Stimulated activated effector memory CD8-positive, alpha-beta T cell treated with anti-CD3 and anti-CD28 coated beads, Interleukin-12 subunit alpha, Interleukin-12 subunit beta, amount 100 ng/mL, for 72 hours (primary cell): ENCODE data around the gene FSCN2.

Experiments used
- ATAC-seq: fragments of 150-1000 bp; cut with Tn5 transposase; 2 replicates; pipeline ENCODE4 v1.10.0; 2021
- DNase-seq, 2 donors: peaks; one replicate each; pipeline ENCODE4 v3.0.0; 2021 to 2022; ENCODE audit warnings: low spot score in 2 of 2
- H3K27ac Mint-ChIP-seq: one replicate; pipeline ENCODE4 v1.8.0; 2022; ENCODE audit warnings: mild to moderate bottlenecking, mixed read lengths
- H3K36me3 Mint-ChIP-seq: one replicate; pipeline ENCODE4 v1.8.0; 2022; ENCODE audit warnings: mild to moderate bottlenecking, mixed read lengths
- H3K4me1 Mint-ChIP-seq: one replicate; pipeline ENCODE4 v1.8.0; 2022; ENCODE audit warnings: mixed read lengths
- H3K4me3 Mint-ChIP-seq: one replicate; pipeline ENCODE4 v1.8.0; 2022; ENCODE audit warnings: mild to moderate bottlenecking, mixed read lengths
- H3K9me3 Mint-ChIP-seq: one replicate; pipeline ENCODE4 v1.8.0; 2022; ENCODE audit warnings: mixed read lengths

FSCN2 gene

DNA sequence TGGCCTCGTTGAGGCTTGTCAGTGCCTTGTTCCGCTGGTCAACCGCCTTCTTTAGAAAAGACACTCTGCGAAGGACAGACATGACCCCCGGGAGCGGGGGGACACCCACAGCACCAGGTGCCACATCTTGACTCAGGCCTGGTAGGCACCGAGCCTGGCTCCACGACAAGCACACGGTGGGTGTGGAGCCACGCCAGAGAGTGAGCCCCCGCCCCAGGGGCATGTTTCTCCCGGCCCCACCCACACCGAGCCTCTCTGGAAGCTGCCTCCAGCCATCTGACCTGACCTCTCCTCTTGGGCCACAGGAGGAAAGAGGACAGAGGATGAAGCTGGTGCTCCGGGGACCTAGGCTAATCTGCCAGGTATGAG lies 19.4 kb downstream of the FSCN2 start:
- Mint-ChIP-seq H3K36me3 (peaks cover 66% of the 10 kb centered on the region), H3K9me3 (no peaks in the 10 kb centered on the region), H3K4me1 (peaks cover 27% of the 10 kb centered on the region), H3K4me3 (no peak overlapping the region), H3K27ac (no peak overlapping the region)
- ATAC-seq, result no peak
- no peak for DNase-seq

DNA sequence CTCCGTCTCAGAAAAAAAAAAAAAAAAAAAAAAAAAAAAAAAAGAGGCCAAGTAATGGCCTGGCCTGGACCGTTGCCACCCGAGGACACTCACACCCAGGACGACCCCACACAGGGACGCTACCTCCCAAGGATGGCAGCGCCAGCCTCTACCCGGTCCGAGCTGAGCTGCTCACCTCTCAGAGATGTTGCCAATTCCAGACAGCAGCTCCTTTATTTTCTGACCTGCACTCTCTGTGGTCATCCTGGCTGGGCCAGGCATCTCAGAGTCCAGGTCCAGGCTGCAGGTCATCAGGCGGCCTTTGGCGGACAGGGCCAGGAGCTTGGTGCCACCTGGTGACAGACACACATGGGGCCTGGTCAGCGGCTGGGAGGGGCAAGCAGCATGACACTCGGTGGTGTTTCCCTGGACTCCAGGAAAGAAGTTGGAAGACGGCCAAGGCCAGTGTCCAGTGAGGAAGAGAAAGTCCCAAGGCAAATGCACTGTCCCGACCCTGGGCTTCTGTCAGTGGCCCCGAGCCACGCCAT lies 20.9 kb downstream of the FSCN2 start:
- H3K27ac Mint-ChIP-seq, result no peak overlapping the region
- H3K36me3 Mint-ChIP-seq, result peaks cover 78% of the 10 kb centered on the region
- DNase-seq, result no peak
- no peaks in the 10 kb centered on the region for H3K9me3 Mint-ChIP-seq
- H3K4me1 Mint-ChIP-seq, result peaks cover 41% of the 10 kb centered on the region
- no peak for ATAC-seq
- peak overlapping the region; percentile 87 for H3K4me3 Mint-ChIP-seq

DNA sequence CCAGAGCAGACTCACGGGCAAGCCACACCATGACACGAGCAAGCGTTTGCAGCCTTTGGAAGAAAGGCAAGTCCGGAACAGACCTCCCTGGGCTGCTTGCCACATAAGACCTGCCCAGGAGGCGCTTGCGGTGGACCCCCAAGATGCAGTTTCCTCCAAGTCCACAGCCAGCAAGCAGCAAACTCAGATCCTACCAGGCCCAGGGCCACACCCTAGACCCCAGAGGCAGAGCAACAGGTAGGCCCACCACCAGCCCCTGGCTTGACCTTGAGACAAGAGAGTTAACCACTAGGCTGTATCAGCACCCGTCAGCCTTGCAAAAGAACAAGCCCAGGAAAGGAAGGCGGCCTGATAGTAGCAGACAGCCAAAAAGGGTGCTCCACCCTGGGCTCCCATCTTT lies 21.6 kb downstream of the FSCN2 start:
- H3K27ac Mint-ChIP-seq, result no peak overlapping the region
- DNase-seq (no peak), ATAC-seq (no peak)
- H3K36me3 Mint-ChIP-seq, result peaks cover 79% of the 10 kb centered on the region
- peak overlapping the region; percentile 87 for H3K4me3 Mint-ChIP-seq
- H3K9me3 Mint-ChIP-seq, result no peaks in the 10 kb centered on the region
- peaks cover 45% of the 10 kb centered on the region for H3K4me1 Mint-ChIP-seq

DNA sequence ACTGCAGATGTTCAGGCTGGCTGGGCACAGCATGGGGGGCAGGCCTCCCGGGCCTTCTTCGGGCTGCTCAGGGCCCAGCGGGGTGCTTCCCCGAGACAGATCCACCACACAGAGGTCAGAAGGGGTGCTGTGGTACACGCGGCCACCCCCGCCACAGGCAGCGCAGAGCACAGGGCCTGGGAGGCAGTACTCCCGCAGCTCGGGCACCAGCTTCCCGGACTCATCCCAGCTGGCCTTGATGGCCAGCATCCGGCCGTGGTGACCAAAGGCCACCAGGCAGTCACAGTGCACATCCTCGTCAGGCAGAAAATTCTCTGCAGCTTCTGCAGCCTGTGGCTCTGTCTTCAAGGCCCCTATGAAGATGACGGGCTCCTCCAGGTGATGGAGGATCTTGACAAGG lies 22.1 kb downstream of the FSCN2 start:
- peaks cover 45% of the 10 kb centered on the region for H3K4me1 Mint-ChIP-seq
- ATAC-seq (no peak), DNase-seq (no peak)
- peak overlapping the region; percentile 87 for H3K4me3 Mint-ChIP-seq
- H3K36me3 Mint-ChIP-seq, result peaks cover 77% of the 10 kb centered on the region
- no peaks in the 10 kb centered on the region for H3K9me3 Mint-ChIP-seq
- H3K27ac Mint-ChIP-seq, result no peak overlapping the region

DNA sequence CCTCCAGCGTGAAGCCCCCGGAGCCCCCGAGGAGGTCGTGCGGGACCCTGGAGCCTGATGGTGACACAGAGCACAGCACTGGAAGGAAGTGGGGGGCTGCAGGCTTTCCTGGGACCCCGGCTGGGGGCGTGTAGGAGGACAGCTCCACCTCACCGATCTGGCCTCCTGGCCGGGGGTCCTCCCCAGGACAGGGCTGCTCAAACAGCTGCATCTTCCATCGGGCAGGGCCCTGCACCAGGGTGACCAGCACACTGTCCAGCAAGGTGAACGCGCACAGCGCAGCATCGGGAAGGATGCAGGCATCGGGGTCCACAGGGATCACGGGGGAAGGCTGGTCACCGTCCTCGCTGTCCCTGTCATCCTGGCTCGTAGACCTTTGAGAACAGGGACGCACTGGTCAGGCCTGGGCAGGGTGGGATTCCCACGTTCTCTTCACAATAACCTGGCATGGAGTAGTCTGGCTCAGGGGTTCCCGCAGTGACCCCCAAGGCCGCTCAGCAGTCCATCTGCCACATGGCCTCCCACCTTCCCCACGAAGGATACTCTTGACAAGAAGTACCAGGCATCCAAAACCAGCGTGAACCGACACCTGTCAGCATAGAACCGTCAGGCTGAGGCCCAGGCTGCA lies 22.8 kb downstream of the FSCN2 start:
- ATAC-seq (no peak), DNase-seq (no peak)
- Mint-ChIP-seq H3K4me1 (peaks cover 45% of the 10 kb centered on the region), H3K9me3 (no peaks in the 10 kb centered on the region), H3K36me3 (peaks cover 81% of the 10 kb centered on the region), H3K4me3 (peak overlapping the region; percentile 87), H3K27ac (peak overlapping the region; percentile 88)

DNA sequence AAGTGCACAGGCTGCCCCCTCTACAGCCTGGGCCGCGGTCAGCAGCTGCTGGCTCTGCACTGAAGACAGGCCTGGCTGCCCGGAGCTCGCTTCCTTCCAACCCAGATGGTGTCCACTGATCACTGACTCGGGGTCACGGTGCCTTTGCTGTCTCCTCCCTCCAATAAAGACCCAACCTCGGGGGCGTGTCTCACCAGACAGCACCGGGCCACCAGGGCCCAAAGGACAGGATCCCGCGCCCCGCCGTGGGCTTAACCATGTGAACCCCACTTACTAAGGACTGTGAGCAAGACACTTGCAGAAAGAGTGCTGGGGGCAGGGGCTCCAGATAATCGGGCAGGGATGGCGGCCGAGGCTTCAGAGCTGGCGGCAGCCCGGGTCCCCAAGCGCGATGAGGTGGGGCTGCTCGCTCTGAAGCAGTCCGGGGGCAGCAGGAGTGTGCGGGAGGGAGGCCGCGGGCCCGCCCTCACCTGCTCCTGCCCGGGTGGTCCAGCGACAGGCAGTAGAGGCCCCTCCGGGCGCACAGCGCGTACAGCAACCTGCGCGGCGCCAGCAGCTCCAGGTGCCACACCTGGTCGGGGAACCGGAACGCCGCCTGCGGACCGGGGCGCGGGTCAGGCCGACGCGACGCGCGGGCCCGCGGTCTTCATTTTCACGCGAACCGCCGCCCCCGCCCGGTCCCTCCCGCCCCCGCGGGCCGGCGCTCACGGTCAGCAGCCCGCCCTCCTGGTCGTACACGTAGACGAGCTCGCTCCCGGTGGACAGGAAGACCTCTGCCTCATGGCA lies 23.5 kb downstream of the FSCN2 start:
- H3K9me3 Mint-ChIP-seq, result no peaks in the 10 kb centered on the region
- DNase-seq, result no peak
- peak overlapping the region; percentile 87 for H3K4me3 Mint-ChIP-seq
- no peak for ATAC-seq
- peaks cover 77% of the 10 kb centered on the region for H3K36me3 Mint-ChIP-seq
- H3K4me1 Mint-ChIP-seq, result peaks cover 45% of the 10 kb centered on the region
- H3K27ac Mint-ChIP-seq, result peak overlapping the region; percentile 88

DNA sequence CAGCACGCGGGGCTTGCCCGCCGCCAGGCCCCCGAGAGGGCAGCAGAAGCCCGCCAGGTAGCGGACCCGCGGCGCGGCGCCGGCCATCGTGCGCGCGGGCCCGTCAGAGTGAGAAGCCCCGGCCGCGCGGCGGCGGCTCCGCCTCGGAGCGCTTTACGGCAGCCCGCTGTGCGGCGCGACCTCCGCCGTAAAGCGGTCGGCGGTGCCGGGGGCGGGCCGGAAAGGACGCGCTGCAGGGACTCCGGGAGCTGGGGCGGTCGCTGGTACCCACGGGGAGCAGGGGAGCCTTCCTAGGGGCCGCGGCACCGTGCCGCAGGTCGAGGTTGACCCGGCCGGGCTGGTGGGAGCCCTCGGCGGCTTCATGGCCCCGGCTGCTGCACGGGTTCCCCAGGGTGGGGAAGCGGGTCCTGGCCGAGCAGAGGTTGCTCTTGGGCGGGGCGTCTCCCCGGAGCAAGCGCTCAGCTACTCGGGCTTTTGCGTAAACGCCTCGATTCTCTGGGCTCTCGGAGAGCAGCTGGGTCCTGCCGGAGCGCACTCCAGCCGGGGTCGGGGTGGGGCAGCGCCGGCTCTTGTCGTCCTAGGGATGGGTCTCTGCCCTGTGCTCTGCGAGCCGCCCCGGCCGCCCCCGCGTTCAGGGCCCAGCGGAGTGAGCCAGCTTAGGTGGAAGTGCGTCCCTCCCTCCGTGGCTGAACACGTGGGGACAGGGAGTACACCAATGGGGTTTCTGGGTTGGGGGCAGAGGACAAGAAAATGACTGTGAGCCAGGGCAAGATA lies 24.3 kb downstream of the FSCN2 start, which contains the start of gene FAAP100:
TSS of gene FAAP100 (minus strand) at position 110 of the 774 bp plus-strand sequence. CDS start at position 87, 23 bp downstream.
- Mint-ChIP-seq H3K36me3 (peaks cover 77% of the 10 kb centered on the region), H3K4me3 (peak within 1 kb of the TSS; percentile 87), H3K27ac (peak within 1 kb of the TSS; percentile 89), H3K9me3 (no peaks in the 10 kb centered on the region), H3K4me1 (peaks cover 45% of the 10 kb centered on the region)
- peak; percentile 75 for ATAC-seq
- peak; percentile 88 to 94 for DNase-seq

DNA sequence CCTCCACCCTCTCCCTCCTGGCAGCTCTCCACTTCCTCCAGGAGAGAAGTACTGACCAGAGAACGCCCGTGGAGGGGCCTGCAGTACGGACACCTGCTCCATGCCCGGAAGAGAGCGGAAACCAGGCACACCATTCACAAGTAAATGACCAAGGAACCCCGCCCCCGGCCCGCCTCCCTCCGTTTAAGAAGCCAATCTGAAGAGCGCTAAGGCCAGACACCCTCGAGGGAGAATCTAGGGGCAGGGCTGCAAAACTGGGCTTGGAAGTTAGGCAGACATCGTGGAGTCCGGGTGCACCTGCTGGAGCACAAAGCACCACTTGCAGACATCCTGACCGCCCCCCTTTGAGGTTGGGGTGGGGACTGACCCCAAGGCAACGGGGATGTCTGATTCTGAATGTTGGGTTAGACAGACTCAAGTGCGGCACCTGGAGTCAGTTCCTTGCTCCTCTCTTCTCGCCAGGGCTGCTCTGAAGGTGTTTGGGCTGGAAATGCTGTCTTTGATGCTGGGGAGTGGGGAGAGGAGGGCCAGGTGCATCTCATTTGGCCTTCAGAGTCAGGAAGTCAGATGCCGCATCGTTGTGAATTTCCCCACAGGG lies 24.9 kb downstream of the FSCN2 start:
- Mint-ChIP-seq H3K9me3 (no peaks in the 10 kb centered on the region), H3K27ac (peak overlapping the region; percentile 89)
- DNase-seq, result peak; percentile 43 to 89

DNA sequence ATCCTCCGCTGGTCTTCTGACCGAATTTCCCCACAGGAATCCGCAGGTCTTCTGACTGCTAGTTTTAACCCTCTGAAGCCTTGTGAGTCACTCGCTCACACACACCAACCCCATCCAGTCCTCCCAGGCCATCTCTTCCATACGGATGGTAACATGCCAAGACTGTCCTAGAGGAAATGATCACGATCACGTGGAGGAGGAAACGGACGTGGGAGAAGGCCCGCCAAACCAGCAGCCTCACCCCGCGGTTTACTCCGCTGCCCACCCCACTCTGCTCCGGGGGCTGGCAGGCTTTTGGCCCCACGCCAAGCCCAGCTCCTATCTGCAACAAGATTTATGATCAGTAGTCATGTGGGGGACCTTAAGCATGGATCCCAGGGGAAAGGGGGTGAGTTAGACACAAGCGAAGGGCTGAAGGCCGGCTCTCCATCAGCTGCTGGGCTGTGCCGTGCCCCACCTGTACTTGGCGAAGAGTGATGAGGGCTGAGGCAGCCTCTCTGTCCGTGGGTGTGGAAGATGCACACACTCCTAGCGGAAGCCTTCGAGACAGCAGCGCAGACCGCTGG lies 25.5 kb downstream of the FSCN2 start:
- H3K36me3 Mint-ChIP-seq, result peaks cover 77% of the 10 kb centered on the region
- H3K4me1 Mint-ChIP-seq, result peaks cover 45% of the 10 kb centered on the region
- H3K4me3 Mint-ChIP-seq, result peak overlapping the region; percentile 87
- ATAC-seq (peak; percentile 8), DNase-seq (no peak)
- H3K27ac Mint-ChIP-seq, result peak overlapping the region; percentile 89
- H3K9me3 Mint-ChIP-seq, result no peaks in the 10 kb centered on the region

More for the DNA sequence above, 24.9 kb downstream of the FSCN2 start:
- ATAC-seq, result peak; percentile 80
- Mint-ChIP-seq H3K4me3 (peak overlapping the region; percentile 87), H3K36me3 (peaks cover 77% of the 10 kb centered on the region), H3K4me1 (peaks cover 45% of the 10 kb centered on the region)

DNA sequence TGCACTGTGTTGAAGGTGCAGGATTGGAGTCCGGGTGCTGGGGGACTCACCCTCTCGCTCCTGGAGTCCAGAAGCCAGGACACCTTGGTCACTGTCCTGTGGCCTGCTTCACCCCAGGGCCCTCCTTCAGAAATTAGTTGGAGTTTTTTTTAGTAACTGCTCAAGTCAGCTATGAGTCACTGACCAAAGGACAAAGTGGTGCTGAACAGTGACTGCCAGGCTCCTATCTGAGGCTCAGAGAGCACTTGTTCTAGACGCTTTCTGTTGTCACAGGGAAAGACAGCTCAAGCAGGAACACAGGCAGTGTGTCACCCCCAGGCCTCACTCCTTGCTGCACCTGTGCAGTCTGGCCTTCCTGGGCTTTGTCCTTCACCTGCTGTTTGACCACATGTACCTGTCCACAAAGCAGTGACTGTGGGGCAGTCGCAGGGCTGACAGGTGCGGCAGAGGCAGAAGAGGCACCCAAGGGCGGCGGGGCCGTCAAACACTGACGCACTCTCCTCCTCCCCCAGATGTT lies 28.1 kb downstream of the FSCN2 start:
- Mint-ChIP-seq H3K4me1 (peaks cover 24% of the 10 kb centered on the region), H3K36me3 (peaks cover 75% of the 10 kb centered on the region), H3K4me3 (no peak overlapping the region), H3K9me3 (no peaks in the 10 kb centered on the region), H3K27ac (no peak overlapping the region)
- ATAC-seq, result no peak
- DNase-seq, result no peak

DNA sequence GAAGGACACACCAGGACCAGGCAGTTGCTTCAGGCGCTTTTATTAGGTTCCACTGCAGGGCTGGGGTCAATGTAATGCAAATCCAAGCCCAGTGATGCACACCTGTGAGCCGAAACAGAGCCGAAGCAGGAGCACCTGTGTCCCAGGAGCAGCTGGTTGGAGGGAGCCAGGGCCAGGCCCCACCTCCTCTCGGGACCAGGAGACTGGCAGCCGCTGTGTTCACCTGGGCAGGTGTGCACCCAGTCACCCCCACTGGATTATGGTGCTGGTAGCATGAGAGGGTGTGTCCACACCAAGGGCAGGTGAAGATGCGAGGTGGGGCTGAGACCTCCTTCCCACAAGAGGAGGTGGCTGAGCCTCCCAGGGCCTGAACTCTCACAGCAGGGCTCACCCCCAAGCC lies 28.7 kb downstream of the FSCN2 start:
- Mint-ChIP-seq H3K9me3 (no peaks in the 10 kb centered on the region), H3K27ac (peak overlapping the region; percentile 6), H3K36me3 (peaks cover 76% of the 10 kb centered on the region), H3K4me1 (peaks cover 18% of the 10 kb centered on the region), H3K4me3 (no peak overlapping the region)
- DNase-seq, result no peak
- no peak for ATAC-seq

DNA sequence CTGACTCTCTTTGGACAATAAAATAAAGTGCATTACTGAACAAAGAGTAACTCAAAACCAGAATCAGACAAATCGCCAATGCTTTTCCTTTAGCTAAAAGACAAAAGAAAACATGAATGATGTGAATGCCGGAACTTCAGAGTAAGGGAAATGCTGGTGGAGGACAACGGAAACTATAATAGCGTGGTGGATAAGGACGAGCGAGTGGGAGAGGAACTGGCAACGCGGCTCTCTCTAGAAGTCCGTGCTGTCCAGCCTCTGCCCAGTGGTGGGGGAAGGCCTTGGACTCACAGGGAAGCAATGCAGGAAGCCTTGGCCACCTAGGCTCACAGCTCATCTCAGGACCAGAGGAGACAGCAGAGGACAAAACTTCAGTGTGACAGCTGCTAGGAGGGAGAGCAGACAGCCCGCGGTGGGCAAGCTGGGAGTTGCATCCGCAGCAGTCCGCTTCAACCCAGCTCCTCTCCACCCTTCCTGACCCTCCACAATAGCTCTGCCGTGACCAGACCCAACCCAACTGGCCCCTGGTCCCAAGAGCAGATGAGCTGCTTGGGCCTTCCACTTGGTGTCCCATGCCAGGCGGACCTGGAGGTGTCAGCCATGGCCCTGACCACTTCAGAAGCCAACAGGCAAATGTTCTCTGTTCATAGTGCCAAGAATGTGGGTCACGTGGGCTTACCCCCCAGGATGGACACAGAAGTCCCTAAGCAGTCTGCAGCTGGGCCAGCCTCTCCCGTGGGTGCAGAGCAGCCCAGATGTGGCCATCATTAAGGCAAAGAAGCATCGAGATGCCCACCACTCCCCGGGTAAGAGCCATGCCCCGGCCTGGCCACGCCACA lies 29.3 kb downstream of the FSCN2 start:
- ATAC-seq (no peak), DNase-seq (no peak)
- no peak overlapping the region for H3K4me3 Mint-ChIP-seq
- peaks cover 18% of the 10 kb centered on the region for H3K4me1 Mint-ChIP-seq
- peak overlapping the region; percentile 6 for H3K27ac Mint-ChIP-seq
- peaks cover 82% of the 10 kb centered on the region for H3K36me3 Mint-ChIP-seq
- H3K9me3 Mint-ChIP-seq, result no peaks in the 10 kb centered on the region

DNA sequence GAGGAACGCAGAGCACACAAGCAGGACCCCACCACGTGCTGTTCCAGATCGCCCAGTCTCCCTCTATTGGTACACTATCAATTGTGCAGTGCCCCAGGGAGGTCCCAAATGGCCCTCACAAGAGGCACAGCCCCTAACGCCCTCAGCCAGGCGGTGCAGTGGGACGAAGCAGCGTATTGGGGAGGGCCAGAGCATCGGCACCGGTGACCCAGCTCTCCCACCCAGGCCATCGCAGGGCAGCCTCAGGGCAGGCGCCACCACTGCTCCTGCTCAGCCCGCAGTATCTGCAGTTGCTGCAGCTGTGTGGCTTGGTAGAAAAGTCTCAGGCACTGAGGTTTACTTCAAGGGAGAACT lies 29.9 kb downstream of the FSCN2 start:
- H3K9me3 Mint-ChIP-seq, result no peaks in the 10 kb centered on the region
- no peak for DNase-seq
- peak overlapping the region; percentile 6 for H3K27ac Mint-ChIP-seq
- H3K36me3 Mint-ChIP-seq, result peaks cover 83% of the 10 kb centered on the region
- peaks cover 15% of the 10 kb centered on the region for H3K4me1 Mint-ChIP-seq
- no peak overlapping the region for H3K4me3 Mint-ChIP-seq
- no peak for ATAC-seq
